Left cardiac atrium (tissue), 4 donors: ENCODE results near the gene IL1RAPL2. TPM values are rescaled to one million over a fixed set of nuclear protein-coding genes. Genes with fewer than 3 reads are reported as not detected.
"Not testable (repeated sequence)": the region's sequence is repeated elsewhere in the genome, so short reads cannot be mapped to it uniquely, and the experiment has no call there.

Source experiments
- ATAC-seq, 2 donors: fragments of 200-7000 bp; cut with Tn5 transposase; one replicate each; pipeline ENCODE4 v1.9.1; 2020; ENCODE audit warnings: mild to moderate bottlenecking in 2 of 2, moderate library complexity in 2 of 2
- DNase-seq: peaks from one replicate; pipeline ENCODE4 v3.0.0-alpha.2; 2020
- intact Hi-C, 2 donors: fragments of 100-400 bp; cut with DNase I; formaldehyde crosslinking; loops; one replicate each; pipeline versions ENCODE4 v1.14.1 to v1.15.1; 2022 to 2023
- total RNA-seq, 2 donors: library from RNA; stranded (reverse); fragmentation: NEBNext Ultra II Directional; extraction: Animal tissue kit (Norgen Biotek cat#: 25700); gene quantifications; one replicate each; pipeline ENCODE4 v1.2.1, GENCODE V29; 2021
- donor health status: DM: no; HTN: yes; CAD: no.
- donor health status: DM: no; HTN: yes; CAD: no; lungs with severe emphysema.
- donor health status: DM: yes; HTN: yes; CAD: no.
- donor health status: Dilated cardiomyopathy.

The IL1RAPL2 gene
- total RNA-seq, 2 donors from 2014 or later: 0.09 TPM; not detected in 1

- DNase-seq (no peak), ATAC-seq (no peak)
- intact Hi-C loops: no loop called here
Measured at GRCh38 chrX:104961926-104962325, 395.9 kb downstream of the IL1RAPL2 start.

- DNase-seq (no peak), ATAC-seq (no peak)
- intact Hi-C loops: no loop called here
Measured at GRCh38 chrX:104968241-104968640, 402.2 kb downstream of the IL1RAPL2 start.

DNA sequence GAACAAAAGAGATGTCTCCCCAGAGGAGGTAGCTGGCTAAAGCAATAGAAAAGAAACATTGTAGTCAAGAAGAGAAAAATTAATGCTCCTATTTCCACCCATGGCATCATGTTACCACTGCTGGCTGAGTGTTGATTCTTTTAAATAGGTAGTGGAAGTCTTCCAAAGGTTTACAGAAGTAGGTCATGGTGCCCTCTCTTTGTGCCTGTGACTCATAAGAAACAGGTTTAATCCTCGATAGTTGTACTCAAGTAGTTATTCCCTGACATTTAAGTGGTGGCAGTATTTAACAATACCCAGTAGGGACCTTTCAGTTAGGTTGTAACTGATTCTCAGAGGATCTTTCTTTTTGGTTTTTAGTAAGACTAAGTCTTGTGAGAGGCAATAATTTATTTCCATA lies 406.7 kb downstream of the IL1RAPL2 start:
- DNase-seq: no peak
- ATAC-seq: no peak
- intact Hi-C loops: no loop called here

DNA sequence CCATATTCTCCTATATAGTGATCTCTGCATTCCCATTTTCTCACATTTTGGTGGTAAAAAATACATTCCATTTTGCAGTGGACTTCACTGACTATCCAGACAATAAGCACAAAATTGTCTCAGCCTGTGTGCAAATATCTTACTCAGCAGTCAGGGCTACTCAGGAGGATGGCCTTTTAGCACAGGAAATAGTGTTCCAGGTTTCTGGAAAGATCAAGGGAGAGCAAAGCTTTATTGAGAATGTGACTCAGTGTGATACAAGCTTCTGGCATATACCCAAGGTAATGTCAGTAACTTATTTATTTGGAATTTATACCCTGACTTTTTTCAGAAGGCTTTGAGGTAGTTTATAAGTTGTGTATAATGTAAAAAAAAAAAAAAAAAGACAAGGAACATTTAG lies 421.1 kb downstream of the IL1RAPL2 start:
- intact Hi-C loops: no loop called here
- no peak for ATAC-seq
- DNase-seq: no peak

DNA sequence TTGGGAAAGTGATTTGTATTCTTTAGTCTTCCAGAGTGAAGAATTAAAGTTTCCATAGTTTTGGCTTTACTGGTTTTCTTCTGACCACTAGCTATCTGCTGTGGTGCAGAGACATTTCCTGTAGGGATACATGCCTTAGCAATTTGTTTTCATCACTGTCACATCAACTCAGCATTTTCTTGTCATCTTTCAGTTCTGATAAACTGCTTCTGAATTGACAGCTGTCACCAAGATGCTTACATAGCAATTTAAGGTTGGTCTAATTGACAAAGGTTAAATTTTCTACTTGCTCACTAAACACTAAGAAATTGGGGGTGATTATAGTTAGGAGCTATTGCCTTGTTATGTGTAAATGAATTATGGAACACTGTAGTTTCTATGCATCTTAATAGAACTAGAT lies 422.0 kb downstream of the IL1RAPL2 start:
- DNase-seq (no peak), ATAC-seq (no peak)
- intact Hi-C loops: no loop called here

DNA sequence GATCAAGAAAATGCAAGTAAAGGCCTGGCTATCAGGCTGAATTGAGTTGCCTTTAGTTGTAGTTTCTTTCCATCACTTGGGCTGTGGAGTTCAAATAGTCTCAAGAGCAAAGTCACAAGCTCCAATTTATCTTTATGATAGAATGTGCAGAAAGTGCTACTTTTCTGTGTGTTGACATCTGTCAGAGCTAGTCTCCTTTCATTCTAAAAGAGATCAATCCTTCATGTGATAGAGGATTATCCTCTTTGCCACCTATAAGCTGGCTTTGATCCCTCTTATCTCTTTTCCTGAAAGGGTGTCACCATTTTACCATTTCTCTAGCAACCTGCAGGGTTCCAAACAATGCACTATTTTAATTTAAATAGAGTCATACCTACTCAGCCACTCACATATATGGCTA lies 429.5 kb downstream of the IL1RAPL2 start:
- intact Hi-C loops: no loop called here
- DNase-seq: no peak
- no peak for ATAC-seq

DNA sequence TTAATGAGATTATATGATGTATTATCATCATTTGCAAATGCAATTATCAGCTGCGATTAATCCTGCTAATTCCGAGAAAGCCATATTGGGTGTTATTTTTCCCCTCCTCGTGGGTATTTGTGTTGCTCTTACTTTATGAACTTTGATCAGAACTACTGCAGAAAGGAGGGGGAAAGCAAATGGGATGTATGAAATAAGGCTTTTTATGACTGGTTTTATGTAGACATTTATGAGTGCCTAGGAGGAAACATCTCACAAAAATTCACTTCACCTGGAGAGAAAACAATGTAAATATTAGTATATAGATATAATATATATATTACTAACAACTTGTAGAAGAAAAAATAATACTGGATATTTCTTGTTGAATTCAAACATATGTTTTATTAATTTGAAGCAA lies 440.1 kb downstream of the IL1RAPL2 start:
- DNase-seq (no peak), ATAC-seq (no peak)
- intact Hi-C loops: no loop called here

- ATAC-seq (no peak), DNase-seq (no peak)
- intact Hi-C loops: no loop called here
Measured at GRCh38 chrX:105006996-105007395, 441.0 kb downstream of the IL1RAPL2 start.

GRCh38 chrX:105013719-105014118 lies 447.7 kb downstream of the IL1RAPL2 start:
- intact Hi-C loops: no loop called here
- no peak for ATAC-seq
- no peak for DNase-seq

DNA sequence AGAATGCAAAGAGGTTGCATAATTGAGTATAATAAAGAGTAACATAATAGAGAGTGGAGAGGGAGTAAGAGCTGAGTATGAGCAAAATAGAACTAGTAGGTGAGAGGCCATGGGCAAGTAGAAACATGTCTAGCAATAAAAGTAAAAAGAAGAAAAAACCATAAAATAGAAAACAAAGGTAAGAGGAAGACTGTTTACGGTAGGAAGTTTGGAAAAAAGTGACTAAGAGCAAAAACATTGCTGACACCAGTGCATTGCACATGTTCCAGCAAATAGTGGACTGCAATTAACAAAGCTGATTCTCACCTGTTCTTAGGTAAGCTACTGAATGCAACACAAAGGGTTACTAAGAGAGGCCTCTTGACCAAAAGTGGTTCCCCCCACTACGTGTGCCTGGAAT lies 451.6 kb downstream of the IL1RAPL2 start:
- intact Hi-C loops: no loop called here
- ATAC-seq (no peak), DNase-seq (no peak)

- ATAC-seq (no peak), DNase-seq (no peak)
- intact Hi-C loops: no loop called here
Measured at GRCh38 chrX:105018865-105019264, 452.9 kb downstream of the IL1RAPL2 start.

- intact Hi-C loops, DNase-seq, ATAC-seq: not testable (repeated sequence)
Measured at GRCh38 chrX:105028962-105029361, 463.0 kb downstream of the IL1RAPL2 start.

DNA sequence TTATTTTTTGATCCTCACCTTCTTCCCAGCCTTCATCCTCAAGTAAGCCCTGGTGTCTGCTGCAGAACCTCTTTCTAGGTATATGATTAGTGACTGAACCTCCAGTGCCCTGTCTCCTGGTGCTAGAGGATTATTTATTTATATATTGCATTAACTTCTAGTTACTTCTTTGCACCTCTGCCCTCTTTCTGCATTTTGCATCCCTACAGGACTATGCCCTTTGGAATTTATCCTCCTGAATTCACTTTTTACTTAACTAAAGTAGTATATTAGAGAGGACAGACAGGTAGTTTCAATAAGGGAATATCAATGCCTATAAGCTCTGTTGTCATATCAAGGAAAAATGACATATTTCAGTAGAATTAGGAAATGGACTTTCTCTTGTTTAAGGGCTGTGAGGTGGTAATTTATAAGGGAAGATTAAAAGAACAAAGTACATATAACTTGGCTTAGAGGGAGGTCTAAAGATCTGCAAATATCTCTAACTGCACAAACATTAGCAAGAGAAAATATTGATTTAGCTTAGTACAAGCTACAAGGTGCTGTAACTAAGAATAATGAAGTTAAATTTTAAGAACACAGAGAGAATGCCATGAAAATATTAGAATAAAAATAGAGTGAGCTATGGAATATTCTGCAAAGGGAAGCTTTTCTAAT lies 472.8 kb downstream of the IL1RAPL2 start:
- ATAC-seq (no peak), DNase-seq (no peak)
- intact Hi-C loops: no loop called here

DNA sequence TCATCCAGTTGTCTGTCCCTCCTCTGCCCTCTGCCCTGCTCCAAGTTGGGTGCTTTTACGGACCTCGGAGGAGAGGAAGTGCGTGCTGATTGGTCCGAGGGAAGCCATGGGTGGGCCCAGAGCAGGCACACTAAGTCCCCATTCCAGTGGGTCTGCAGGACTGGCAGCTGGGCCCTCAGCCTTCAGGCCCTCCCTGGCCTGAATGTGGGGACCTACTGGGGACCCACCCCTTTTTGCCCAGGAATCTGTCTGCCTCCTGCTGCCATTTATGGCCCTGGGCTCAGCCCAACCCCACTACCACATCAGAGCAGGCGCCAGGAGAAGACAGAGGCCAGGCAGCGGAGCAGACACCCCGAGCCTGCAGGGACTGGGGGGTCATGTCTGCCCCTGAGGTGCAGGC lies 484.9 kb downstream of the IL1RAPL2 start:
- intact Hi-C loops: no loop called here
- DNase-seq (no peak), ATAC-seq (no peak)

- DNase-seq (peak; percentile 11), ATAC-seq (no peak)
- intact Hi-C loops: no loop called here
Measured at GRCh38 chrX:105051364-105051763, 485.4 kb downstream of the IL1RAPL2 start.

DNA sequence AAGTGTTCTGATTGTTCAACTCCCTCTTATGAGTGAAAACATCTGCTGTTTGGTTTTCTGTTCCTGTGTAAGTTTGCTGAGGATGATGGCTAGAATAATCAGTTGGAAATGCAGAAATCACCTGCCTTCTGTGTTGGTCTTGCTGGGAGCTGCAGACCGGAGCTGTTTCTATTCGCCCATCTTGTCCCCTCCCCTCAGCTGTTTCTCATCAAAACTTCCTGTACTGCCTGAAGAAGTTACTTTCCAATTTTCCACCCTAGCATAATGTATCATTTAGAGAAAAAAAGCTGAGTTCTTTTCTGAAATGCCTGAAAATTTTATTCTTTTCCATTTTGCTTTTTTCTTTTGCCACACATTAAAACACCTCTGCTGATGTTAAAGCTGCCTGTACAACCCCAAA lies 486.9 kb downstream of the IL1RAPL2 start:
- DNase-seq: no peak
- intact Hi-C loops: no loop called here

DNA sequence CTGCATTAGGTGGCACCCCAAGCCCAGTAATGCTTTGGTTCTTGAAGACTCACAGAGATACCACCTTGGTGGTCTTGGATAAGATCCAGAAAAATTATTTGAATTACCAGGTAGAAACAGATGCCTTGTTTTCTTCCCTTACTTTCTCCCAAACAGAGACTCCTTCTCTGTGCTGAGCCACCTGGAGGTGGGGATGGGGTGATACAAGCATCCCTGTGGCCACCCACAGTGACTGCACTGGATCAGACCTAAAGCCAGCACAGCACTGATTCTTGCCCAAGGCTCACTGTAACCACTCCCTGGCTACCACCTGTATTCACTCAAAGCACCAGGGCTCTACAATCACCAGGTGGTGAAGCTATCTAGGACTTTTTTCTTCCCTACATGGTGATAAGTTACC lies 497.7 kb downstream of the IL1RAPL2 start:
- no peak for ATAC-seq
- no peak for DNase-seq
- intact Hi-C loops: no loop called here

More for the DNA sequence above, 486.9 kb downstream of the IL1RAPL2 start:
- ATAC-seq: no peak

DNA sequence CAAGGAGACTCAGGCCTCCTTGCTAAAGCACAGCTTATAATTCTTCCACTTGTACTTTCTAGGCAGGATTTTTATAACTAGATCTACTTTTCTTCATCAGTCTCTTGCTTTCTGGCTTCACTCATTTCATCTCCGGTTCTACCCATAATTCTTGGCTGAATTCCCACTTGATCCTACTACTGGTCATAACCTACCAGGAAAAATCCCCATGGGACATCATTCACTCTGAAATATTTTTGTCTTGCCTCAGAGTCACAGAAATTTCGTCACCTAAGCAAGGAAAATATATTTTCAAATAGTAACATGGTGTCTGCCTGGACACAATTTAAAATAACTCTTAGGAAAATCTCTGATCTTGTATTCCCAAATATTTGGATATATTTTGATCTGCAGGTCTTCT lies 532.2 kb downstream of the IL1RAPL2 start:
- ATAC-seq: no peak
- DNase-seq: no peak
- intact Hi-C loops: no loop called here

- intact Hi-C loops: no loop called here
- ATAC-seq (no peak), DNase-seq (no peak)
Measured at GRCh38 chrX:105098812-105099211, 532.8 kb downstream of the IL1RAPL2 start.

- no peak for ATAC-seq
- DNase-seq: no peak
- intact Hi-C loops: no loop called here
Measured at GRCh38 chrX:105101378-105101777, 535.4 kb downstream of the IL1RAPL2 start.

GRCh38 chrX:105109936-105110335 lies 543.9 kb downstream of the IL1RAPL2 start:
- intact Hi-C loops: no loop called here
- DNase-seq (no peak), ATAC-seq (no peak)
